Duodenal mucosa (tissue), 2 donors: Measurements from ENCODE around the gene ARHGAP21.

Experiments
- H3K27ac ChIP-seq: one replicate; pipeline ENCODE4 v1.7.0; 2013; ENCODE audit warnings: low read depth, low read length
- H3K27me3 ChIP-seq, 2 donors: one replicate each; pipeline ENCODE4 v1.7.0; 2013; ENCODE audit warnings: low read length in 2 of 2, control low read depth in 1 of 2; ENCODE audit not compliant: insufficient read depth in 2 of 2, control insufficient read depth in 1 of 2
- H3K36me3 ChIP-seq, 2 donors: one replicate each; pipeline ENCODE4 v1.7.0; 2013; ENCODE audit warnings: low read length in 2 of 2, control low read depth in 1 of 2; ENCODE audit not compliant: insufficient read depth in 2 of 2, control insufficient read depth in 1 of 2
- H3K4me1 ChIP-seq, 2 donors: one replicate each; pipeline ENCODE4 v1.7.0; 2013; ENCODE audit warnings: low read length in 2 of 2, control low read depth in 1 of 2; ENCODE audit not compliant: insufficient read depth in 2 of 2, control insufficient read depth in 1 of 2
- H3K4me3 ChIP-seq, 2 donors: one replicate each; pipeline ENCODE4 v1.7.0; 2013; ENCODE audit warnings: low read length in 2 of 2, low read depth in 1 of 2
- H3K9ac ChIP-seq, 2 donors: one replicate each; pipeline ENCODE4 v1.7.0; 2013; ENCODE audit warnings: low read length in 2 of 2, low read depth in 1 of 2
- H3K9me3 ChIP-seq, 2 donors: one replicate each; pipeline ENCODE4 v1.7.0; 2013; ENCODE audit warnings: low read length in 2 of 2, control low read depth in 1 of 2; ENCODE audit not compliant: control insufficient read depth in 1 of 2

Gene ARHGAP21

GRCh38 chr10:24551161-24551560, 172.5 kb downstream of the ARHGAP21 start:
- Histone ChIP-seq H3K9me3 (no peaks in the 10 kb centered on the region), H3K36me3 (peaks cover 0 to 3% of the 10 kb centered on the region in 2 donors), H3K27ac (no peak overlapping the region), H3K4me1 (no peaks in the 10 kb centered on the region), H3K27me3 (peaks cover 0 to 8% of the 10 kb centered on the region in 2 donors), H3K4me3 (no peak overlapping the region), H3K9ac (no peak overlapping the region)

GRCh38 chr10:24550680-24551079, 173.0 kb downstream of the ARHGAP21 start:
- Histone ChIP-seq H3K4me3 (no peak overlapping the region), H3K9me3 (no peaks in the 10 kb centered on the region), H3K4me1 (no peaks in the 10 kb centered on the region), H3K27ac (no peak overlapping the region), H3K36me3 (peaks cover 0 to 8% of the 10 kb centered on the region in 2 donors), H3K9ac (no peak overlapping the region), H3K27me3 (peaks cover 0 to 8% of the 10 kb centered on the region in 2 donors)

- Histone ChIP-seq H3K4me3 (no peak overlapping the region), H3K27me3 (no peaks in the 10 kb centered on the region), H3K36me3 (peaks cover 16 to 47% of the 10 kb centered on the region in 2 donors), H3K27ac (no peak overlapping the region), H3K9me3 (no peaks in the 10 kb centered on the region), H3K9ac (no peak overlapping the region), H3K4me1 (no peaks in the 10 kb centered on the region)
Measured at GRCh38 chr10:24545585-24545984, 178.1 kb downstream of the ARHGAP21 start.

- Histone ChIP-seq H3K4me1 (no peaks in the 10 kb centered on the region), H3K9ac (no peak overlapping the region), H3K27ac (no peak overlapping the region), H3K4me3 (no peak overlapping the region), H3K36me3 (peaks cover 16 to 50% of the 10 kb centered on the region in 2 donors), H3K27me3 (no peaks in the 10 kb centered on the region), H3K9me3 (no peaks in the 10 kb centered on the region)
Measured at GRCh38 chr10:24544776-24545175, 178.9 kb downstream of the ARHGAP21 start.

DNA sequence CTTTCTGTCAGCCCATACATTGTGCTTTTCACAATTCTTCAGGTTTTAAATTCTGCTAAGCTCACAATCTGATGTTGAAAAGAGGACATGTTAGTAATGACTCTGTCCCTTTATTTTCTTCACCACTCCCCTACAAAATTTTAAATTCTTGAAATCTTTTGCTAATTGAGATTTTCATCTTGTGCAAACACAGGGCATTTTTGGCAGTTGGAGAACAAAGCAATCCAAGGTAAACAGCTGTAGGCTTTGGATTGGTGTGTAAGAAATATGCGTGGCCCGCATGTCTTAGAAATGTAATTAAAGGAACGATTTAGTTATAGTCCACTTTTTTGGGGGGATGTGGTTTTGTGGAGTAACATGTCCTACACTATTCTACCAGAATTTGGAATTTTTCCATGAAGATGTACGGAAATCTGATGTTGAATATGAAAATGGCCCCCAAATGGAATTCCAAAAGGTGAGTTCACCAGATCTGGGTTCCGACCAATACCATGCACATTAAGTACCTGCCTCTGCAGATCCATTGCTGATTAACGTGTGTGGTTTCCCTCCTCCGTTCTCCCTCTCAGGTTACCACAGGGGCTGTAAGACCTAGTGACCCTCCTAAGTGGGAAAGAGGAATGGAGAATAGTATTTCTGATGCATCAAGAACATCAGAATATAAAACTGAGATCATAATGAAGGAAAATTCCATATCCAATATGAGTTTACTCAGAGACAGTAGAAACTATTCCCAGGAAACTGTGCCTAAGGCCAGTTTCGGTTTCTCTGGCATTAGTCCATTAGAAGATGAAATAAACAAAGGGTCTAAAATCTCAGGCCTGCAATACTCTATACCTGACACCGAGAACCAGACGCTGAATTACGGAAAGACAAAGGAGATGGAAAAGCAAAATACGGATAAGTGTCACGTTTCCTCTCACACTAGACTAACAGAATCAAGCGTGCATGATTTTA, 181.1 kb downstream of the ARHGAP21 start:
- H3K4me3 ChIP-seq = no peak overlapping the region
- peaks cover 16 to 50% of the 10 kb centered on the region in 2 donors for H3K36me3 ChIP-seq
- no peaks in the 10 kb centered on the region for H3K4me1 ChIP-seq
- no peak overlapping the region for H3K9ac ChIP-seq
- no peaks in the 10 kb centered on the region for H3K9me3 ChIP-seq
- H3K27me3 ChIP-seq = no peaks in the 10 kb centered on the region
- H3K27ac ChIP-seq = no peak overlapping the region

GRCh38 chr10:24541239-24541753, 182.4 kb downstream of the ARHGAP21 start:
- Histone ChIP-seq H3K9ac (no peak overlapping the region), H3K4me1 (no peaks in the 10 kb centered on the region), H3K36me3 (peaks cover 21 to 55% of the 10 kb centered on the region in 2 donors), H3K27me3 (no peaks in the 10 kb centered on the region), H3K4me3 (no peak overlapping the region), H3K9me3 (no peaks in the 10 kb centered on the region), H3K27ac (no peak overlapping the region)

DNA sequence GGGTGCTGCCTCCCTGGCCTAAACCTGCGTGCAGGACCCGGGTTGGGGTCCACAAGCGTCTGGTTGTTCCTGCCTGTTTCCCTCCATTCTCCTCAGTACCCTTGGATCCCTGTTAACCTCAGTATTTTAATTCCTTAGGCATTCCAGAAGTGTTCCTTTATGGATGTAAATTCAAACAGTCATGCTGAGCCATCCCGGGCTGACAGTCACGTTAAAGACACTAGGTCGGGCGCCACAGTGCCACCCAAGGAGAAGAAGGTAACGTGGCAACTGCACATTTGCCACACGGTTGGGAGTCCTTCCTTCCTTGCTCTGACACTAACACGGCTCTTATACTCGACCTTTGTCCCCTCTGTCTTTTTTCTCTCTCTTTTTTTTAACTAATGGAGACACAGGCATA, 187.1 kb downstream of the ARHGAP21 start:
- H3K27ac ChIP-seq = no peak overlapping the region
- H3K9me3 ChIP-seq = no peaks in the 10 kb centered on the region
- no peaks in the 10 kb centered on the region for H3K27me3 ChIP-seq
- no peak overlapping the region for H3K4me3 ChIP-seq
- no peak overlapping the region for H3K9ac ChIP-seq
- peaks cover 28 to 54% of the 10 kb centered on the region in 2 donors for H3K36me3 ChIP-seq
- no peaks in the 10 kb centered on the region for H3K4me1 ChIP-seq

GRCh38 chr10:24533981-24534380, 189.7 kb downstream of the ARHGAP21 start:
- Histone ChIP-seq H3K27me3 (no peaks in the 10 kb centered on the region), H3K9me3 (no peaks in the 10 kb centered on the region)

More at GRCh38 chr10:24533981-24534380, 189.7 kb downstream of the ARHGAP21 start:
- Histone ChIP-seq H3K4me3 (no peak overlapping the region), H3K4me1 (no peaks in the 10 kb centered on the region), H3K9ac (no peak overlapping the region), H3K27ac (no peak overlapping the region), H3K36me3 (peaks cover 29 to 59% of the 10 kb centered on the region in 2 donors)
